Activated CD4-positive, alpha-beta T cell treated with anti-CD3 and anti-CD28 coated beads, Interleukin-2, amount 10 ng/mL, durations not matched to agents 24 days and 14 days (primary cell): ENCODE measurements around the gene SLC9B1. TPM values are rescaled to one million over a fixed set of nuclear protein-coding genes. Genes with fewer than 3 reads are reported as not detected.
"Not testable (repeated sequence)": the region's sequence is repeated elsewhere in the genome, so short reads cannot be mapped to it uniquely, and the experiment has no call there.

Source experiments
- DNase-seq: peaks from one replicate; pipeline ENCODE4 v3.0.0; 2022
- H3K27ac Mint-ChIP-seq: one replicate; pipeline ENCODE4 v1.8.0; 2022; ENCODE audit warnings: mild to moderate bottlenecking, mixed read lengths
- H3K27me3 Mint-ChIP-seq: one replicate; pipeline ENCODE4 v1.8.0; 2022; ENCODE audit warnings: mixed read lengths
- H3K36me3 Mint-ChIP-seq: one replicate; pipeline ENCODE4 v1.8.0; 2022; ENCODE audit warnings: low read depth, mild to moderate bottlenecking, mixed read lengths
- H3K4me1 Mint-ChIP-seq: one replicate; pipeline ENCODE4 v1.8.0; 2021; ENCODE audit warnings: mixed read lengths
- H3K4me3 Mint-ChIP-seq: one replicate; pipeline ENCODE4 v1.8.0; 2022; ENCODE audit warnings: mild to moderate bottlenecking, moderate library complexity, mixed read lengths
- H3K9me3 Mint-ChIP-seq: one replicate; pipeline ENCODE4 v1.8.0; 2021; ENCODE audit warnings: mixed read lengths
- intact Hi-C: fragments of 100-400 bp; cut with micrococcal nuclease; formaldehyde crosslinking; loops from one replicate; pipeline ENCODE4 v1.15.1; 2023
- total RNA-seq: library from RNA; stranded (reverse); gene quantifications from 2 replicates; pipeline ENCODE4 v1.2.3, GENCODE V29; 2022

The SLC9B1 gene
- total RNA-seq, 1 donor from 2014 or later, result 0.23 TPM

- intact Hi-C loops, result no loop called here
- Mint-ChIP-seq H3K9me3 (peaks cover 10% of the 10 kb centered on the region), H3K4me1 (peaks cover 26% of the 10 kb centered on the region), H3K4me3 (peak overlapping the region; percentile 66), H3K27me3 (no peaks in the 10 kb centered on the region), H3K27ac (peak overlapping the region; percentile 79), H3K36me3 (peaks cover 15% of the 10 kb centered on the region)
- DNase-seq, result no peak
Measured at GRCh38 chr4:102988429-102989020, 31.0 kb downstream of the SLC9B1 start.

GRCh38 chr4:102981005-102981404 lies 38.5 kb downstream of the SLC9B1 start:
- intact Hi-C loops, result no loop called here
- DNase-seq, result no peak
- H3K4me1 Mint-ChIP-seq, result peaks cover 2% of the 10 kb centered on the region
- peaks cover 2% of the 10 kb centered on the region for H3K36me3 Mint-ChIP-seq
- H3K27me3 Mint-ChIP-seq, result no peaks in the 10 kb centered on the region
- peaks cover 5% of the 10 kb centered on the region for H3K9me3 Mint-ChIP-seq
- no peak overlapping the region for H3K4me3 Mint-ChIP-seq
- no peak overlapping the region for H3K27ac Mint-ChIP-seq

- H3K4me1 Mint-ChIP-seq, H3K27me3 Mint-ChIP-seq, H3K36me3 Mint-ChIP-seq, intact Hi-C loops, H3K4me3 Mint-ChIP-seq, H3K27ac Mint-ChIP-seq: not testable (repeated sequence)
- peak; percentile 24 for DNase-seq
- H3K9me3 Mint-ChIP-seq, result peaks cover 17% of the 10 kb centered on the region
Measured at GRCh38 chr4:102961813-102962212, 57.7 kb downstream of the SLC9B1 start.

- Mint-ChIP-seq H3K36me3 (no peaks in the 10 kb centered on the region), H3K4me1 (no peaks in the 10 kb centered on the region), H3K27me3 (no peaks in the 10 kb centered on the region), H3K4me3 (no peak overlapping the region), H3K9me3 (peaks cover 22% of the 10 kb centered on the region), H3K27ac (no peak overlapping the region)
- DNase-seq, result no peak
- intact Hi-C loops, result no loop called here
Measured at GRCh38 chr4:102959496-102959895, 60.0 kb downstream of the SLC9B1 start.

- Mint-ChIP-seq H3K36me3 (no peaks in the 10 kb centered on the region), H3K27ac (no peak overlapping the region), H3K27me3 (peaks cover 2% of the 10 kb centered on the region), H3K4me3 (no peak overlapping the region), H3K4me1 (no peaks in the 10 kb centered on the region), H3K9me3 (peaks cover 20% of the 10 kb centered on the region)
- intact Hi-C loops, result no loop called here
- no peak for DNase-seq
Measured at GRCh38 chr4:102945066-102945465, 74.4 kb downstream of the SLC9B1 start.

- H3K36me3 Mint-ChIP-seq, H3K4me1 Mint-ChIP-seq, H3K27me3 Mint-ChIP-seq, H3K27ac Mint-ChIP-seq, intact Hi-C loops, H3K4me3 Mint-ChIP-seq, DNase-seq: not testable (repeated sequence)
- peaks cover 17% of the 10 kb centered on the region for H3K9me3 Mint-ChIP-seq
Measured at GRCh38 chr4:102938063-102938462, 81.4 kb downstream of the SLC9B1 start.

- no peaks in the 10 kb centered on the region for H3K36me3 Mint-ChIP-seq
- H3K9me3 Mint-ChIP-seq, result peaks cover under 1% of the 10 kb centered on the region
- no peak overlapping the region for H3K27ac Mint-ChIP-seq
- no peaks in the 10 kb centered on the region for H3K4me1 Mint-ChIP-seq
- no peak for DNase-seq
- no peaks in the 10 kb centered on the region for H3K27me3 Mint-ChIP-seq
- intact Hi-C loops, result no loop called here
- no peak overlapping the region for H3K4me3 Mint-ChIP-seq
Measured at GRCh38 chr4:102935716-102936115, 83.8 kb downstream of the SLC9B1 start.

- H3K4me1 Mint-ChIP-seq, result not testable (repeated sequence)
Measured at GRCh38 chr4:102919697-102920096, 99.8 kb downstream of the SLC9B1 start.

GRCh38 chr4:102918859-102919258 lies 100.6 kb downstream of the SLC9B1 start:
- intact Hi-C loops, result no loop called here
- H3K4me1 Mint-ChIP-seq, result no peaks in the 10 kb centered on the region
- DNase-seq, result no peak
- H3K9me3 Mint-ChIP-seq, result peaks cover 25% of the 10 kb centered on the region
- H3K4me3 Mint-ChIP-seq, result no peak overlapping the region
- H3K27me3 Mint-ChIP-seq, result no peaks in the 10 kb centered on the region
- no peaks in the 10 kb centered on the region for H3K36me3 Mint-ChIP-seq
- no peak overlapping the region for H3K27ac Mint-ChIP-seq

More at GRCh38 chr4:102919697-102920096, 99.8 kb downstream of the SLC9B1 start:
- H3K9me3 Mint-ChIP-seq, result peaks cover 21% of the 10 kb centered on the region
- intact Hi-C loops, H3K36me3 Mint-ChIP-seq, H3K27me3 Mint-ChIP-seq, DNase-seq, H3K4me3 Mint-ChIP-seq, H3K27ac Mint-ChIP-seq: not testable (repeated sequence)

GRCh38 chr4:102901804-102902203 lies 117.7 kb downstream of the SLC9B1 start:
- H3K27me3 Mint-ChIP-seq, result no peaks in the 10 kb centered on the region
- H3K36me3 Mint-ChIP-seq, result no peaks in the 10 kb centered on the region
- intact Hi-C loops, result no loop called here
- no peaks in the 10 kb centered on the region for H3K9me3 Mint-ChIP-seq
- H3K4me1 Mint-ChIP-seq, result peaks cover 2% of the 10 kb centered on the region
- no peak overlapping the region for H3K4me3 Mint-ChIP-seq
- DNase-seq, result no peak
- H3K27ac Mint-ChIP-seq, result no peak overlapping the region

GRCh38 chr4:102897610-102898009 lies 121.9 kb downstream of the SLC9B1 start:
- intact Hi-C loops, H3K4me1 Mint-ChIP-seq, H3K27me3 Mint-ChIP-seq, H3K27ac Mint-ChIP-seq, H3K36me3 Mint-ChIP-seq, H3K9me3 Mint-ChIP-seq, H3K4me3 Mint-ChIP-seq, DNase-seq: not testable (repeated sequence)

GRCh38 chr4:102896547-102896946 lies 123.0 kb downstream of the SLC9B1 start:
- H3K27ac Mint-ChIP-seq, H3K4me3 Mint-ChIP-seq, intact Hi-C loops, H3K4me1 Mint-ChIP-seq, DNase-seq, H3K36me3 Mint-ChIP-seq, H3K27me3 Mint-ChIP-seq, H3K9me3 Mint-ChIP-seq: not testable (repeated sequence)

GRCh38 chr4:102889866-102890265 lies 129.6 kb downstream of the SLC9B1 start:
- H3K9me3 Mint-ChIP-seq, H3K4me3 Mint-ChIP-seq, H3K27me3 Mint-ChIP-seq, DNase-seq, H3K4me1 Mint-ChIP-seq, intact Hi-C loops, H3K27ac Mint-ChIP-seq: not testable (repeated sequence)
- peaks cover 20% of the 10 kb centered on the region for H3K36me3 Mint-ChIP-seq

GRCh38 chr4:102888570-102888969 lies 130.9 kb downstream of the SLC9B1 start:
- H3K27ac Mint-ChIP-seq, H3K27me3 Mint-ChIP-seq, DNase-seq, H3K4me3 Mint-ChIP-seq, H3K9me3 Mint-ChIP-seq, H3K4me1 Mint-ChIP-seq, intact Hi-C loops: not testable (repeated sequence)
- H3K36me3 Mint-ChIP-seq, result peaks cover 21% of the 10 kb centered on the region

- no peak for DNase-seq
- Mint-ChIP-seq H3K4me3 (no peak overlapping the region), H3K4me1 (peaks cover 10% of the 10 kb centered on the region), H3K27me3 (no peaks in the 10 kb centered on the region), H3K27ac (no peak overlapping the region), H3K9me3 (peaks cover 3% of the 10 kb centered on the region), H3K36me3 (peaks cover 33% of the 10 kb centered on the region)
- intact Hi-C loops, result no loop called here
Measured at GRCh38 chr4:102883278-102883677, 136.2 kb downstream of the SLC9B1 start.
